GM19351 (cell line): ENCODE data around the gene OR2AK2.

Experiments used
- ATAC-seq: cut with Tn5 transposase; IDR thresholded peaks from one replicate; pipeline ENCODE4 v1.9.1; 2021; ENCODE audit warnings: mild to moderate bottlenecking, moderate library complexity; ENCODE audit not compliant: unreplicated experiment

OR2AK2 gene, protein sequence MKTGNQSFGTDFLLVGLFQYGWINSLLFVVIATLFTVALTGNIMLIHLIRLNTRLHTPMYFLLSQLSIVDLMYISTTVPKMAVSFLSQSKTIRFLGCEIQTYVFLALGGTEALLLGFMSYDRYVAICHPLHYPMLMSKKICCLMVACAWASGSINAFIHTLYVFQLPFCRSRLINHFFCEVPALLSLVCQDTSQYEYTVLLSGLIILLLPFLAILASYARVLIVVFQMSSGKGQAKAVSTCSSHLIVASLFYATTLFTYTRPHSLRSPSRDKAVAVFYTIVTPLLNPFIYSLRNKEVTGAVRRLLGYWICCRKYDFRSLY

DNA sequence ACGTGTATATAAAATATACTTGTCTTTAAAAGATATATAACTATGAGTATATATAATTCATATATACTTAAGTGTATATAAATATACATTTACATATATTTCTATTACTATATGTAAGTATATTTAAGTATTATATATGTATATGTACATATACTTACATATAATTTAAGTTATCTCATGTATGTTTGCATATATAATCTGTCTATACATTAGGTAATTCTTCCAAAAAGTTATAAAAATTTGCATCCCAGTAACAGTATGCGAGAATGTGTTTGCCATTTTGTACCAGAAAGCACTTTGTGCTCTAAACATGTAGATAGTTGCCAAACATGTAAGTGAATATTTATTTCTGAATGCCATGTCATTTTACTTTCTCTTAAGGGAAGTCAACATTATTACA is at the start of gene OR2AK2:
Gene OR2AK2 (plus strand): TSS at position 301 of the 400 bp plus-strand sequence. CDS start 144 bp downstream, outside the sequence.
- no peak for ATAC-seq

DNA sequence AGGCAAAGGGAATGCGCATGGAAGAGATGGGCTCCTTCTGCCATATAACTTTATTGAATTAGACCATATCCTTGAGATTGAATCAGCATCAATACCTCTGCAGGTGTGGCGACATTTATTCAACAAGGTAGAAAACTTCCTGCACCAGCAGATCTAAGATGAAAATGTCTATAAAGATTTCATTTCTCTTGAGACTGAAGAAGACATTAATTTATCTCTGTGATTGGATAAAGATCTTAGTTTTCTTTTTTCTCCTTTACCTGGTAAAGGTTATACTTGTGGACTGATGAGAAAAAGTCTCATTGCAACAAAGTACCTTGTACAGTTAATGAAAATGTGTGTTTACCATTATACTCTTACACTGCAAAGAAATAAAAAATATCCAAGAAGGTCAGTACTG is 45.1 kb upstream of the OR2AK2 start, which contains the start of gene OR2T8:
Gene OR2T8 (plus strand): TSS at position 301 of the 400 bp plus-strand sequence. CDS start 766 bp downstream, outside the sequence.
- ATAC-seq: no peak

DNA sequence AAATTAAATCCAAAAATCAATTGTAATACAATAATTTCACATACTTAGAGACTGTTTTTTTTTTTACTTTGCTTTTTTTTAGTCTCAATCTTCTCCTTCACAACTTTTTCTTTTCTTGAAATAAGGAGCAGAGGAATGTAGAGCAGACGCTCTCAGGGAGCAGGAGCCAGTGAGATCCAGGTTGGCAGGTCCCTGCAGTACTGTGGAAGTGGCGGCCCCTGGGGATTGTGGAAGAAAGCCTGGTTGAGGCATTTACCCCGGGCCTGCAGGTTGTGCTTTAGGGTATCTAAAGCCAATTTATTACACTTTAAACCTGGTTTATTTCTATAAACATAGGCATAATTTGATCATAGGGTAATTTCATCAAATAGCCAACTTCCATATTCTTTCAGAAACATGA is 41.1 kb upstream of the OR2AK2 start:
- no peak for ATAC-seq

DNA sequence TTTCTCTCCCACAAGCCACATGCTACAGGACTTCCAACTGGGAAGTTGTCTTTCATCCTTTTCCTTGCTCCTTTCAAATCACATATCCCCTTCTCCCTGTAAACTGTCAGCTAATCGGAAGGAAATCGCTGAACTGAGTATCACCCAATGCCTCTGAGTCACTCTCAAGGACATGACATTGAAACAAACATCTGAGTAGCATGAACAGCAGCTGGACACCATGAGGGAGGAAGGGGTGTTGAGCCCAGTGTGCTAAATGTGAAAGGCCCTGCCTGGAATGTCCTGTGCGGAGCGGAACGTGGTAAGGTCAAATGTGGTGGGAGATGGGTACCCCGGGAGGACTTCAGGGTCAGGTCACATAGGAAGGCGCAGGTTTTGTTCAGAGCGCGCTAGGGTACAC is 40.2 kb upstream of the OR2AK2 start, which contains the start of gene OR2AJ1:
Gene OR2AJ1 (plus strand): TSS at position 22 of the 400 bp plus-strand sequence. CDS start 8,880 bp downstream, outside the sequence.
- no peak for ATAC-seq

DNA sequence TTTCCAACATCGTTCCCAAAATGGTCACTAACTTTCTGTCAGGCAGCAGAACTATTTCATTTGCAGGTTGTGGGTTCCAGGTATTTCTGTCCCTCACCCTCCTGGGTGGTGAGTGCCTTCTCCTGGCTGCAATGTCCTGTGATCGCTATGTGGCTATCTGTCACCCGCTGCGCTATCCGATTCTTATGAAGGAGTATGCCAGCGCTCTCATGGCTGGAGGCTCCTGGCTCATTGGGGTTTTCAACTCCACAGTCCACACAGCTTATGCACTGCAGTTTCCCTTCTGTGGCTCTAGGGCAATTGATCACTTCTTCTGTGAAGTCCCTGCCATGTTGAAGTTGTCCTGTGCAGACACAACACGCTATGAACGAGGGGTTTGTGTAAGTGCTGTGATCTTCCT is 31.0 kb upstream of the OR2AK2 start:
- ATAC-seq: no peak

DNA sequence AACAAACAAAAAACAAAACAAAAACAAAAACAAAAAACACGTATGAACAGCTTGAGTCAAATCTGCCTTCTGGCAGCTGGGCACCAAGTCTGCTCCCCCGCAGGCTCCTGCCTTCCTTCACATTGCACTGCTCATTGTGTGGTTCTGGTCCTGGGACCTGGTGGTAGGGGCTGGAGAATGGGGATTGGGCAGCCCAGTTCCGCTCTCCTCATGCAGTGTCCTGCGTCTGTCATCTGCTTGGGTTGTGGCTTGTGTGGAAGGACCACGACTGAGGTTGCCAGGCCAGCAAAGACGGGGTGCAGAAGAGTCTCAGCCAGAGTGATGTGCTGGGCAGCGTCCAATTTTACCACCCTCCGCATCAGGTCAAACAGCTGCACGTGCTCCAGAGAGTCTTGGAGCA is 29.3 kb upstream of the OR2AK2 start:
- no peak for ATAC-seq

DNA sequence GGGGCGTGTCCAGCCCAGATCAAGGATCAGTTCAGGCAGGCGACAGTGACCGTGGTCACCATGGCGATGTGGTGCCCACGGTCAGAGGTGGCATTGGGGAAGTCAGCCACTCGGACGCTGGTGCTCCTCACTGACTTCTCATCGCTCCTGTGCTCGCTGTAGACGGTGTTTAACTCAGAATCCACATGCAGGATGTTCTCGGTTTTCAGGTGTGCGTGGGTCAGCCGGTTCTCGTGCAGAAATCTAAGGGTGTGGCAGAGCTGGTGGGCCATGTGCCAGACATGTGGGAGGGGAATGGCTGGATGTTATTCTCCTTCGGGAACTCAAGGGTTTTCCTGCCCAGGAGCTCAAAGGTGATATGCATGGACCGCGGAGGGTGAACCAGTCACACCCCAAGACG is 28.6 kb upstream of the OR2AK2 start:
- no peak for ATAC-seq

DNA sequence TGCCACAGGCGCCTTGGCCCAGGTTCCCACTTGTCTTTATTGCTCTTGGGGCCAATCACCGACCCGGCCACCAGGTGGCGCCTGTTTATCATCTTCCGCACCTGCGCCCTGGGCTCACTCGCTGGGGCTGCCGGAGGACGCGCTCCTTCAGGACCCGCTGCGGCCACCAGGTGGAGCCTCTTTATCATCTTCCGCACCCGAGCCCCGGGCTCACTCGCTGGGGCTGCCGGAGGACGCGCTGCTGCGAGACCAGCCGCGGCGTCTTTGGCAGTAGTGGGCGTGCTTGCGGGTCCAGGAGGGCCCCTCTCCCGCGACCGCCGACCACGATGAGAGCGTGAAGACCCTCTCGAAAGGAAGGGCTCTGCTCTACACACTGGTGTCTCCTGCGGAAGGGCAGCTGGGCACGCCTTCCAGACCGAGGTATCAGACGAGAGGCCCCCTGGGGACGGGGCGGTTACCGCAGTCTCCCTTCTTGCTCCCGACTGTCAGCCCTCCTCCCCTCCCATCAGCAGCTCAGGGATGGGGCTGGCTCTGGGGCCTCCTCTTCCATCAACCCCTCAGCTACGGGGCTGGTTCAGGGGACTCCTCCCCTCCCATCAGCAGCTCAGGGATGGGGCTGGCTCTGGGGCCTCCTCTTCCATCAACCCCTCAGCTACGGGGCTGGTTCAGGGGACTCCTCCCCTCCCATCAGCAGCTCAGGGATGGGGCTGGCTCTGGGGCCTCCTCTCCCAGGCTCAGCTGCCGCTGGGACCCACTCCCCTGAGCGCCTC is 27.9 kb upstream of the OR2AK2 start:
- peak; percentile 99 for ATAC-seq

DNA sequence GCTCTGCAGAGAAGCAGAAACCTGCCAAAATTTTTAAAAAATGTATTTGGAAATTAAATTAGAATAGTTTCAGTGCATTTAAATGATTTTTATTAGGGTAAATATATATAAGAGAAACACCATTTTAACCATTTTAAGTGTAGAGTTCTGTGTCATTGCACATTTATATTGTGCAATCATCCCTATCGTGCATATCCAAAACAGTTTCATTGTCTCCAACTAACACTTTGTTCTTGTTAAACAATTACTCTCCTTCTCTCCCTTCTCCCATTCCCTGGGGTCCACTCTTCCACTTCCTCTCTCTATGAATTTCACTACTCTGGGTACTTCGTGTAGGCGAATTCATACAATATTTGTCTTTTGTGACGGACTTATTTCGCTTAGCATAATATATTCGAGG is 22.4 kb upstream of the OR2AK2 start:
- ATAC-seq: no peak

DNA sequence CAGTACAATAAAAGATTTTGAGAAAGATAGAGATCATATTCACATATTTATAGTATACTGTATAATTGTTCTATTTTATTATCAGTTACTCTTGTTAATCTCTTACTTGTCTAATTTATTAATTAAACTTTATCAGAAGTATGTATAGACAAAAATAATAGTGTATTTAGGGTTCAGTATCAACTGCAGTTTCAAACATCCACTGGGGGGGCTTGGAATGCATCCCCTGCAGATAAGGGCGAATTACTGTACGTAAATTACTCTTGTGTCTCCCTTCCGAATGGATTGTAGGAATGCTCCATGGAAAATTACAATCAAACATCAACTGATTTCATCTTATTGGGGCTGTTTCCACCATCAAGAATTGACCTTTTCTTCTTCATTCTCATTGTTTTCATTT is 16.5 kb upstream of the OR2AK2 start, which contains the start of gene OR2L8:
Gene OR2L8 (plus strand): TSS at position 301 of the 400 bp plus-strand sequence. CDS start 0 bp downstream, at position 301.
- no peak for ATAC-seq

DNA sequence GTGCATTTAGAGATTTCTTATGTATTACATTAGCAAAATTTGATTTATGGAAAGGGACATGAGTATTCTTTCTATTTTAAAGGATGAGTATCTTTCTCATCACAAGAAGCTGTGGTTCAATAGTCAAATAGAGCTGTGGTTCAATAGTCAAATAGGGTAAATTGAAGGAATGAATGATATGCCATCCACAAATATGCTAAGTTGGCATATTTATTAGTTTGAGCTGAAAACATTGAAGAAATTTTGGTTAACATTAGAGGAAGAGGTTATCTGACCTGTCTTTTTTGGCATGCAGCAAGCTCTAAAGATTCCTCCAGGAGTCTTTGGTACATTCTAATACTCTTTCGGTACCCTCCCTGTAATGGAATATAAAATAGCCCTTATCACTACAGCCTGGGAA is 11.6 kb upstream of the OR2AK2 start:
- ATAC-seq: no peak

DNA sequence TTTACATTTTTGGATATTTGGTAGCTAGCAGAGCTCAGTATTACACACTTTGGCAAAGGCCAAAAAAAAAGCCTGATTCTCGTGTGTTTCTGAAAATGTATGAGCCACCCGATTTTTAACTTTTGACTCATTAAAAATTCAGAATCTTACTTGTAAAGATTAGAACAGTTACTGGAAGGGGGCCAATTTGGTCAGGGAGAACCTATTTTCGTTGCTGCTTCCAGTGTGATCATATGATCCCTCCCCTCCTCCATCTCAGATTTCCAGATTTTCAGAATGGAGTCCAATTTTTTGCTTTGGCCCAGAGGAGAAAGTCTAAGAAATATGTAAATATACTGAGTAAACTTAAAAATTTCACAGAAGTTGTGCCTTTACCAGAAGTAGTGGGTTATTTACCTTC is 3.2 kb upstream of the OR2AK2 start:
- ATAC-seq: no peak

DNA sequence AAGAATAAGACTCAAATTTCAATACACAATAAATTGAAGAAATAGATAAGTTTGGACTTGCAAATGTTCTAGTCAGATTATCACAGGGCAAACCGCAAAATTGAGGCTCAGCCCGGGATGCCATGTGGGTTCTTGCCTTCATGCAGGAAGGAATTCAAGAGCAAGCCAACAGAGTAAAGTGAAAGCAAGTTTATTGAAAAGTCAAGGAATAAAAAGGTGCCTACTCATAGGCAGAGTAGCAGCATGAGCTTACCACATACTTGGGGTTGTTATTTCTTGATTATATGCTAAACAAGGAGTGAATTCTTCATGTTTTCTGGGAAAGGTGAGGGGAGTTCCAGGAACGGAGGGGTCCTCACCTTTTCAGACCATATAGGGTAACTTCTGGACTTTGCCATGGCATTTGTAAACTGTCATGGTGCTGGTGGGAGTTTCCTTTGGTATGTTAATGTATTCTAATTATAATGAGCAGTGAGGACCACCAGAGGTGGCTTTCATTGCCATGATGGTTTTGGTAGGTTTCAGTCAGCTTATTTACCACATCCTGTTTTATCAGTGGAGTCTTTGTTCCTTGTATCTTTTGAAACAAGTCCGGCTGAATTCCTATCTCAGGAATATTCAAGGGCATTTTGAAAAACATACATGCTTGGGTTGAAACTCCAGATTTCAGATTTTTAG is 2.0 kb upstream of the OR2AK2 start:
- no peak for ATAC-seq

DNA sequence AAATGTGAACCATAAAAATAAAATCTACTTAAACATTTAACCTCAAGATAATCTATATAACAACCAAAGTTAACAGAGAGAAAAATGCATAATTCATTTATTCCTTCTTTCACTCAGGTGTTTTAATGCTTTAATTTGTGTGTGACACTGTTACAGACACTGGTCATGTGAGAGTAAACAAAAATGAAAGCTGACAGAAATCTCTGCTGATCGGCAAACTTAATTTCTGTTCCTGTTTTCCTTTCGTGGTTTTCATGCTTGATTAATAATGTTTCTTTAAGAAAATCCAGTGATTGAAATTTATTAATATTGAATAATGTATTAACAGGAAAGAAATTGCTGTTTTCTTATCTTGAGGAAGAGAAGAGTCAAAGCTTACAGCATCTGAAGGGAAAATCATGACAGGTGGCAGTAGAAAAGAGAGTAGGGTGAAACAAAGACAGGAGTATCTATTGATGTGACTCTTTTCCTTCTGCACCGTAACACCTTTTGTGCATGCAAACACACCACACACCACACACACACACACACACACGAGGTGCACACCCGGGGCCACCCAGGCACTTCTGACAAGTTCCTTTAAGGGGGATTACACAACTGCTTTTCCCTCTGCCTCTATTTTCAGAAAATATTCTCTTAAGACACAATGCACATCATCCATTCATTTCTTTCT is 1.6 kb downstream of the OR2AK2 start:
- ATAC-seq: peak; percentile 87

DNA sequence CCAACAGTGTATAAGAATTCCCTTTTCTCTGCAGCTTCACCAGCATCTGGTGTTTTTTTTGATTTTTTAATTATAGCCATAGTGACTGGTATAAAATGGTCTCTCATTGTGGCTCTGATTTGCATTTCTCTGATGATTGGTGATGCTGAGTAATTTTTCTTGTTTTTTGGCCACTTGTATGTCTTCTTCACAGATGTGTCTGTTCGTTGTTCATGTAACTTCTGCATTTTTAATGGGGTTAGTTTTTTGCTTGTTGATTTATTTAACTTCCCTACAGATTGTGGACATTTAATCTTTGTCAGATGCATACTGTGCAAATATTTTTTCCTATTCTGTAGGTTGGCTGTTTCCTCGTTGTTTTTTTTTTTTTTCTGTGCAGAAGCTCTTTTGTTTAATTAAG is 28.0 kb downstream of the OR2AK2 start:
- ATAC-seq: no peak

DNA sequence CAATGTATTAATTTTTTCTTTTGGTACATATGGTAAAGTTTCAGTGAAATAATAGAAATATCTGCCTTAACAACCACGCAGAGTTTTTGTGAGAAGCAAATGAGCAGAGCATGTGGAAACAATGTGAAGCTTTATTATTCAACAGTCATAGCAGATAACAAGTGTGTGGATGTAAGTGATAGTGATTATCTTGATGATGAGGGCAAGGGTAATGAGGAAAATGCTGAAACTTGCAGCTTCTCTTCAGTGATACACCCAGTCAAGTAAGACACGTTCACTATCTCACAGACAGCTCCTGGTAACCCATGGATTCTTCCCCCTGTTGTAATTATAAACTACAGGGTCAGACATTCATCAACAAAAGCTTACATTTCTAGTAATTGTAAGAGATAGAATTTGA is 33.8 kb downstream of the OR2AK2 start:
- no peak for ATAC-seq

DNA sequence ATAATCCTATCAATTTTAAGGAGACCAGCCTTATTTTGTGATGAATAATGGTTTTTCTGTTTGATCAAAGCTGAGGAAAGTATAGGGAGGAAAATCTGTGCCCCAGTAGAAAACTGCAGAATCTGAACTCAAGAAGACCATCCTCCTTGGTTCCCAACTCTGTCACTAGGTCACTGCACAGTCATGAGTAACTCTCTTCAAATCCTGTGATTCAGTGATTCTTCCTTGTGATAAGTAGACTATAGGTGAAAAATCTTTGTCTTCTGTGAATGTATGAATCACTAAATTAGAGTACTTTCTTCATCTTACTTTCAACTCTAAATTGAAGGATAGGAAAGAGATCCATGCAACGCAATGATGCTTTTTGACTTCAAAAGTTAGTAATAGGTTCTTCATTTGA is 35.1 kb downstream of the OR2AK2 start:
- no peak for ATAC-seq

DNA sequence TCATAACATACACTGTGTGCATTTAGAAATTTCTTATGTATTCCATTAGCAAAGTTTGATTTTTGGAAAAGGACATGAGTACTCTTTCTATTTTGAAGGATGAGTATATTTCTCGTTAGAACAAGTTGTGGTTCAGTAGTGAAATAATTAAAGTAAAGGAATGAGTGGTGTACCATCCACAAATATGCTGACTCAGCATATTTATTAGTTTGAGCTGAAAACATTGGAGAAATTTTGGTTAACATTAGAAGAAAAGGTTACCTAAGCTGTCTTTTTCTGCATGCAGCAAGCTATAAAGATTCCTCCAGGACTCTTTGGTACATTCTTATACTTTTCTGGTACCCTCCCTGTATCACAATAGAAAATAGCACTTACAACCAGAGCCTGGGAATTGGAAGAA is 42.7 kb downstream of the OR2AK2 start:
- no peak for ATAC-seq

DNA sequence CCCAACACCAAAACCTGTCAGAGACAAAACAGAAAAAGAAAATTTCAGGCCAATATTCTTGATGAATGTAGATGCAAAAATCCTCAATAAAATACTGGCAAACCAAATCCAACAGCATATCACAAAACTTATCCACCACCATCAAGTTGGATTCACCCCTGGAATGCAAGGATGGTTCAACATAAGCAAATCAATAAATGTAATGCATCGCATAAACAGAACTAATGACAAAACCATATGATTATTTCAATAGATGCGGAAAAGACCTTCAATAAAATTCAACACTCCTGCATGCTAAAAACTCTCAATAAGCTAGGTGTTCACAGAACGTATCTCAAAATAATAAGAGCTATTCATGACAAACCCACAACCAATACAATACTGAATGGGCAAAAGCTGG is 44.6 kb downstream of the OR2AK2 start:
- no peak for ATAC-seq

DNA sequence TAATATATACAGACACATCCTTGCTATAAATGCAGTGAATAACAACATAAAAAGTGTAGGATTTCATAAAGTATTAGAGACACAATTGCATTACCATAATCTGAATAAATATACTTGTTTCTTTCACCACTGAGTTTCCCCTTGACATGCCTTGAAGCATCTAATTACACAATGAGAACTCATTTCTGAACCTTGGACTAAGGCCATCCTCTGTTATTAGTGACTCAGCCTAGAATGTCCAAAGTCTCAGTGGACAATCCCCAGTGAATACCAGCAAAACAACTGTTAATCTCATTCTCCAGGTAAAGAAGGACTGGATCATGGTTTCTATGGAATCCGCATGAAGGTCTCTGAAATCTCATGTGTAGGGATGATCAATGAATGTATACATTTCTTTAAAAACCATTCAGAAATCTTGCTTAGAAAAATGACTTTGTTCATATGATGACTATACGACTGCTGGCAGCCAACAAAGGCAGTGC is 48.2 kb downstream of the OR2AK2 start, which contains the start of gene OR2L5:
Gene OR2L5 (plus strand): TSS at position 432 of the 482 bp plus-strand sequence. CDS start 8,288 bp downstream, outside the sequence.
- ATAC-seq: no peak

DNA sequence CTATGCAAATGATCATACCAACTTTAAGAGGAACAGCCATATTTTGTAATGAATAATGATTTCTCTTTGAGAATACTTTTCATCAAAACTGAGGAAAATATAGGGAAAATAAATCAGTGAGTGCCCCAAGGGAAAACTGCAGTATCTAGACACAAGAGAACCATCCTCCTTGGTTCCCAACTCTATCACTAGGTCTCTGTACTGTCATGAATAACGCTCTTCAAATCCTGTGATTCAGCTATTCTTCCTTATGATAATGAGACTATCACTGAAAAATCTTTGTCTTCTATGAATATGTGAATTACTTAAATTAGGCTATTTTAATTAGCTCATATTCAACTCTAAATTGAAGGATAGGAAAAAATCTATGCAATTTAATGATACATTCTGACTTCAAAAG is 50.8 kb downstream of the OR2AK2 start:
- ATAC-seq: no peak
